UCSD-AML1 (cell line): ENCODE results near the gene RALGPS1.

Experiments used
- DNase-seq: peaks from one replicate; lab custom pipeline; 2025; ENCODE audit not compliant: unreplicated experiment; lab: John Stamatoyannopoulos, UW

The RALGPS1 gene

DNA sequence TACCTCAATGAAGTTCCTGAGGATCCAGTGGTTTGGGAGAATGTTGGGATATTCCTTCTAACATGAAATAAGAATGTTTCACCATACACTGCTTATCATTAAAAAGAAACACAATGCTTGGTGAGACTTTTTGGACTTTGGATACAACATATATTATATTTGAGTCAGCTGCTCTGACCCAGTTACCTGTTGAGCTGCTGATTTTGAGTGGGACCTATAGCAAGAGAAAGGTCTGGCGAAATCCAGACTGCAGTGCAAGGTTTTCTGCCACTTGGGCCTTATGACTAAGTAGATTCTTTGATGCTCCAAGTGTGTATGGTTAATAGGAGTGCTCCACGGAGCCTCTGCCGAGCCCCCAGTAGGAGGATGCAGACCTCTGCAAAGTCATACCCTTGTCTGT, 10.0 kb upstream of the RALGPS1 start:
- DNase-seq: no peak

- DNase-seq: no peak
Measured at GRCh38 chr9:126906091-126906490, 8.5 kb upstream of the RALGPS1 start.

GRCh38 chr9:126907058-126907457, 7.5 kb upstream of the RALGPS1 start:
- no peak for DNase-seq

- no peak for DNase-seq
Measured at GRCh38 chr9:126915281-126915816, 767 bp downstream of the RALGPS1 start.

DNA sequence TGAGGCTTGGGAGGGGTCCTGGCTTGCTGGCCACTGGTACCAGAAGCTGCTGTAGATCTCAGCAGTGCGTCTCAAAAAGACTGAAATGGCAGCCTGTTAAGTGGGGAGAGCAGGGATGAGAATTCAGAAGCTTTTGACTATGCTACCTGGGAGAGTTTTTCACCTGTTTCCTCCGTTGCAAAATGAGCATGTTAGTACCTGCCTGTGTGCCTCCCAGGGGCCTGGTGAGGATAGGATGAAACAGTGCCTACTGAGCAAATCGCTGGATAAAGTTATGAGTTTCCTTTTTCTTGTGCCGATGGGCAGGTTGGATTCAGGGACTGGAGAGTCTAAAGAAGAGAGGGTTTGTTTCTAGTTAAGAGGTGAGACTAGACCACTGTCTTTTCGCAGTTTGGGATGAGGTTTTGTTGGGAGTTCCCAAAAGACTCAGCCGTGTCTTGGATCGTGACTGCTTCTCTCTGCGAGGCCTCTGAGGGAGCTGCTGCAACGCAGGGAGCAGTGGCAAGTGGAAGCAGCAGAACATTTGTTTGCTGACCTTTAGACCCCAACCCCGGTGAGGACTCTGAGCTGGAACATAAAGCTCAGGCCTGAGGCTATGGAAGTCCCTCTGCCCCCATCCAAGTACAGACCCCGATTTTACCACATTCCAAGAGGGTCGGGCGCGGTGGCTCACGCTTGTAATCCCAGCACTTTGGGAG, 1.4 kb downstream of the RALGPS1 start:
- no peak for DNase-seq

DNA sequence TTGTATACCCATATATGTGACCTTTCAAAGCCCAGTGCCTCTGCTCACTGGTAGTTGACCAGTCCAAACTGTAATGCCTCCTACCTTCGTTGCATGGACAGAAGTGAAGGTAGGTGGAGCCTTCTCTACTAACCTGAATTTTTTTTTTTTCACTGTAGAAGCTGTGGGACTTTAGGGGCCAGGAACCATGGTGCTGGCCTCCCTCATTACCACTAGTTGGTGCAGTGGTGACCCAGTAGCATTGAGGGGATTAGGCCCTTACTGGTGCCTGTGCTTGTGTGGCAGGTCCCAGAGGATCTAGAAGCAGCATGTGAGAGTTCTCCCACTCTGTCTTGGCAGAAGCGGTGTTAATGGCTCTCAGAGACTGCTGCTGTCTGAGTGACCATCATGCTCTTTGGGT, 2.3 kb downstream of the RALGPS1 start:
- DNase-seq: no peak

DNA sequence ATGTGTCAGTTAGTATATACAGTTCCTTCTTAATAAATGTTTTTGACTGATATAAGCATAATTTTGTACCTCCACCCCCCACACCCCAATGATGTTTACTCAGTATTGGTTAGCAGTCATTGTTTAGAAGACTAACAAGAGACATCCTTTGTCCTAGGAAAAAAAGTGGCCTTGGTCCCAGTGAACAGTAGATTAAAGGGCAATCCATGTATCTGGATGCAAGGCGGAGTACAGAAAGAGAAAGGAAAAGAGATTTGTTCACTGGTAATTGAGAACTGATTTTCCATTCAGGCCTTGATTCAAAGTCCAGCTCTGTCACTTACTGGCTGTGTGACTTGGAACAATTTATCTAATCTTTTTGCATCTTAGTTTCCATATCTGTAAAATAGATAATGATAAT, 4.6 kb downstream of the RALGPS1 start:
- DNase-seq: no peak

DNA sequence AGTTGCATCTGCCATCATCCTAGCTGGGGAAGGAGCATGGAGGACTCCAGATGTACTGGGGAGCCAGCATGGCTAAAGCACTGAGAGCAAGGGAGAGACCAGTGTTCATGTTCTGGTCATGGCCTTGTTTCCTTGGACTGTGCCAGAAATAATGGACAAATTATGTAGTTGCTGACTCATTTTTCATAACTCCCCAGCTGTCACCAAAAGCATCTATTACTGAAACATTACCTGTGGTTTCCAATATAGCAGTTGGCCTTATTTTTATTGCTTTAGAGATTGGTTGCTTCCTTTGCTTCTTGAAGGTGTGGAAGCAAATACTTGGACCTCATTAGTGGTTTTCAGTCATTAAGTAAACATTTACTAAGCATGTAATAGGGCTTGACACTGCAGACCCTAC, 11.3 kb downstream of the RALGPS1 start:
- no peak for DNase-seq

DNA sequence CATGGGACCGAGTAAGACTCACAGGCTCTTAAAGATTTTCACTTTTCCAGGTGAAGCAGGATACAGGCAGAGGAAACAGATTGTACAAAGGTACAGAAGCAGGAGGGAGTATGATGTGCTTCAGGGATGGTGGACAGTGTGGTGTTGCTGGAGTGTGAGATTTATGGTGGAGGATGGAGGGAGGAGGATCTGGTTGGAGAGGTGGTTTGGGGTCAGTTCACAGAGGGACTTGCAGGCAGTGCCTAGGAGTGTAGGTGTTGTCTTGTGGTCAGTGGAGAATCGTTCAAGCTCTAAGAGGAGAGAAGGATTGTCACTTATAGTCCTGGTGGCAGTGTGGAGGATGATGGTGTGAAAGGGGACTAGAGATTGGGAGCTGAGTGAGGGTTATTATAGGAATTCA, 11.8 kb downstream of the RALGPS1 start:
- no peak for DNase-seq

DNA sequence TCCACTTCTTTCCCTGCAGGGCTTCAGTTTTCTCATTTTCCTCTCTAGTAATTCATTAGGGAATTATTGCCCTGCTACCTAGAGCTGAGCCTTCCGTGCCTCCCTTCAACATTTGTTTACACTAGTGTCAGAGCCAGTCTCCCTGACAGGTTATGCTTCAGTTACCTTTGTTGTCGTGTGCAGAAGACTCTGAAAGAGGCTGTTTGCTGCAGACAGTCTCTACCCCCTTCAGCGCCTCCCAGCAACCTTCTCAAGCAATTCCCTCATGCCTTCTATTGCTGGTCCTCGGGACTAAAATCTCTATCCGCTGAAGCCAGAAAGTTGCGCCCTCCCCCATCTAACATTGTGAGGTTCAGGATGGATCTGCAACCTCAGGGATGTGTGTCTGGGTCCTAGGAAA, 12.8 kb downstream of the RALGPS1 start:
- DNase-seq: no peak

DNA sequence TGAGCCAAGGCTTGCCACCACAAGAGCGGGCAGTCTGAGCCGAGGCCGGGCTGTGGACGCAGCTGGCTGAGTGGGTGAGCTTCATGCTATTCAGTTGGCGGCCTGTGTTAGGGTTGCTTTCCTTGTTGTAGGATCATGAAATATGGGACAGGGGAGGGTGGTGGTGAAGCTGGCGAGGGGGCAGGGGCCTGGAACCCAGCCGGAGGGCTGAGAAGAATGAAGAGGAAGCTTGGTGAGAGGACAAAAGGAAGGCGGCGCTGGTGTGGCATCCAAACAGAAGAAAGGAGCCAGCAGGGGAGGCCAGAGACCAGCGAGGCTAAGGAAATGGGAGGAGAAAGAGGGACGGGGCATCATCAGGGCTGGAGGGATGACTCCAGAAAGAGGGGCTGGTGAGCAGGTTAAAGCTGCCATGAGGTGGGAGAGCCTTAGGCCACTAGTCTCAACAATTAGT, 18.3 kb downstream of the RALGPS1 start:
- no peak for DNase-seq

- DNase-seq: no peak
Measured at GRCh38 chr9:126933334-126933980, 18.9 kb downstream of the RALGPS1 start.

DNA sequence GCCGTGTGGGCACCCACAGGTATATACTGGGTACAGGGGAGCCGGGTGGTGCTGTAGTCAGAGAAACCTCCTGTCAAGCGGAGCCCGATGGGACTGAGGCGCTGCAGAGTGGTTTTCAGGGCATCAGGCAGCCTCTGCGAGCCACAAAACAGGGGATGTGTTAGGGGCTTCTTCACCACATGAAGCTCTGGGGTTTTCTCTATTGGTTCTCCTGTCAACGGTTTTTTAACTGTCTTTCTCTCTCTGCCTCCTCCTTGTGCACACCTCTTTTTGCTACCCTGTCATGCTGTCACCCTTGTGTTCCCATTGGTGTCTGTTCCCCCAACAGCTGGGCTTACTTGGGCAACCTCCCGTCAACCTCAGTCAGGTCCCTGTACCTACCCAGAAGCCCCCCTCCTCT, 19.9 kb downstream of the RALGPS1 start:
- no peak for DNase-seq

DNA sequence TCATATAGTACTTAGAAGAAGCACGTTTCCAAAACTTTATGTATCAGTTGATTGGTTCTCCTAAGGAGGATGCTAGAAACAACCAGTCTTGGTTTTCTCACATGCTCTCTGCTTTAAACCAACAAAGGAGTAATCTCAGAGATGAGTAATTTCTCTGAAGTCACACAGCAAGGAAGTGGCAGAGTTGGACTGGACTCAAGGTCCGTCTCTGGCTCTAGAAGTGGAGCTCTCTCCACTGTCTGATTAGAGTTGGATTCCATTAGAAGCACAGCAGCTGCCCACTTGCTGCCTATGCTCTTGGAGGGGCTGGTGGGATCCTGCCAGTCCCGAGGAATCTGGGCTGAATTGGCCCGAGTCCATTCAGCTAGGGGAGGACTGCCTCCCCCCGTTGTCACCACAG, 21.0 kb downstream of the RALGPS1 start:
- DNase-seq: no peak

DNA sequence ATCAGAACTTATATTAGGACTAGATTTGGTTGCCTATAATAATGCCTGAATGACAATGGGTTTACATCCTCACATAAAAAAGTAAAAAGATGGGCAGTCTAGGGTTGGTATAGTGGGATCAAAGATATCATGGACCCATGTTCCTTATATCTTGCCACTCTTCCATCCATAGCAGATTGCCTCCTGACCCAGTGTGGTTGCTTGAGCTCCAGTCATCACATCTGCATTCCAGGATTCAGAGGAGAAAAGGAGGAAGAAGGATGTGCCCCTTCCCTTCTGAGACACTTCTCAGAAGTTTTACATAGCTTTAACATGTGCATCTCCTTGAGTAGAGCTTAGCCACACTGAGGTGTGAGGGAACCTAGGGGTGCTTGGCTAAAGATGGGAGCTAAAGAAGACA, 22.9 kb downstream of the RALGPS1 start:
- DNase-seq: no peak

DNA sequence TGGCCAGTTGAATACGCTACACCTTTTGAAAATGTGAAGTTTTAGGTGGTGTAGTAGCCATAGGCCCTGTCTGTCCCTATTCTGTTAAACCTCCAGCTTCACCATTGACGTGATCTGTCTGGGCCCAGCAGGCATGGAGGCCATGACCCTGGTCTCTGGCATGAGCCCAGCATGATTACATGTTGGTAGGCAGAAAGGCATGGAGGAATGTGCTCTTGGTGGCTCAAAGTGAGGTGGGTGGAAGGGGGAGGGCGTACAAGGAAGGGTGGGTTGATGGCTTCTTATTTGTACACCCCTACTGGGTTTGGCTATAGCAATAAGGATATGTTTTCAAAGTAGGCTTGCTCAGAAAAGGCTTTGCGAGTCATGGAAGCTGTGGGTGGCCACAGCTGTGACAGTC, 23.7 kb downstream of the RALGPS1 start:
- DNase-seq: no peak

DNA sequence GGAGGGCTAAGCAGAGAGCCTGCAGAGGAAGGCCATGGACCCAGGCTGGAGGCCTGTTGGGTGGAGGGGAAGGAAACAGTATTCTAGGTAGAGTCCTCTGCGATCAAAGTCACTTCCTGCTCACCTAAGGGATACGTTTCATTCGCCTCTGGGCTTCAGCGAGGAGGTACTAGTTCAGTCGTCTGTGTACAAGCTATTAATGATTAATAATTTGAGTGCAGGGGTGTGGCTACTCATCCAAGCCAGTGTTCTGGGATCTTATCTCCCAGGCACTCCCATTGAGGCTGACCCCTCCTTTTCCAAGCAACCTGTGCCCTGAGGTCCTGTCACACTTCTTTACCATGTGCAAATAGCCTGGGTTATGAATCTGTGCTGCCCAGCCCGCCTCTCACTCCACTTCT, 25.2 kb downstream of the RALGPS1 start:
- no peak for DNase-seq

DNA sequence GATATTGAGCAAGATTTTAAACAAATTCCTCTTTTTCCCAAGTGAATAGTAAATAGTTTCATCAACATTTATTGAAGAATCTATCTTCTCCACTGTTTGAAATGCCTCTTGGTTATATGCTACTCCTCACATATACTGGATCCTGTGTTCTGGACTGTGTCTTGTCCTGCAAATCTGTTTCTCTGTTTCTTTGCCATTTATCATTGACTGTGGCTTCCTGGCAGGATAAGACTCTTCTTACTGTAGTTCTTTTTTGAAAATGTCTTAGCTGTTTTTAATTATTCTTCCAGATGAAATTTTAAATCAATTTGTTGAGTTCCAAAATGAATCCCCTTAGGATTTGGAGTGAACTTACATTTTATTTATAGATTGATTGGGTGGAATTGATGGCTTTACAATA, 27.8 kb downstream of the RALGPS1 start:
- no peak for DNase-seq

- DNase-seq: no peak
Measured at GRCh38 chr9:126945682-126946081, 31.1 kb downstream of the RALGPS1 start.

DNA sequence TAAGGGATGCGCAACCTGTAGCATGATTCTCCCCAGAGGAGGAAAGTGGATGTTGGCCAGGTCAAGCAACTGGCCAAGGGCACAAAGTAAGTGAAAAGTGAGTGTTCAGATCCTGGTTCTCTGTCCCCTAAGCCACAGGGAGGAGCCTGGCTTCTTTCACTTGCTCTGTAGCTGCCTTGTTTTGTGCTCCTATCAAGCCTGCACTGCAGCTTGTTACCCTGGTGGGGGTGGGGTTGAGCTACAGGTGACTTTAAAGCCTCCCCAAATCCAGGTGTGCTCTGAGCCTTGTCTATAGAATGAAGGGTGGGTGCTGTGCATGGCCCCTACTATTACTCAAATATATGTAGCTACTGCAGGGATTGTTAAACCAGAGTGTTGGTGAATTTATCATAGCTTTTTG, 32.9 kb downstream of the RALGPS1 start:
- no peak for DNase-seq

- DNase-seq: no peak
Measured at GRCh38 chr9:126952205-126952977, 37.8 kb downstream of the RALGPS1 start.
